ENCODE results near the gene PLCB4. TPM values are rescaled to one million over a fixed set of nuclear protein-coding genes. Genes with fewer than 3 reads are reported as not detected.
"Not testable (repeated sequence)": the region's sequence is repeated elsewhere in the genome, so short reads cannot be mapped to it uniquely, and the experiment has no call there.

Gene PLCB4
- total RNA-seq, 1 experiment from 2014 or later = 10.1 TPM

GRCh38 chr20:9150679-9151078 is 81.8 kb downstream of the PLCB4 start:
- Histone ChIP-seq H3K79me2 (ENCODE audit: insufficient read depth, low read length) (no peaks in the 10 kb centered on the region), H4K91ac (ENCODE audit: insufficient read length, low read depth, low read length) (no peak overlapping the region)

GRCh38 chr20:9152139-9152538 is 83.3 kb downstream of the PLCB4 start:
- H3K4me1 ChIP-seq (ENCODE audit: insufficient read depth, low read length); H3K23me2 ChIP-seq (ENCODE audit: insufficient read length, low read depth, low read length, poor library complexity, severe bottlenecking); H3K4me1 Mint-ChIP-seq; H2BK5ac ChIP-seq (ENCODE audit: insufficient read length, low read length); H3K27ac Mint-ChIP-seq; H2BK20ac ChIP-seq (ENCODE audit: low read depth, low read length, poor library complexity, severe bottlenecking); H2BK12ac ChIP-seq (ENCODE audit: insufficient read length, low read depth, low read length); H2AK5ac ChIP-seq (ENCODE audit: insufficient read length, low read length); H3T11ph ChIP-seq (ENCODE audit: low read length); H3K4me3 Mint-ChIP-seq; H3K9me3 ChIP-seq (ENCODE audit: control insufficient read depth, low read depth, low read length); H3K18ac ChIP-seq (ENCODE audit: insufficient read length, low read depth, low read length); H2BK120ac ChIP-seq (ENCODE audit: low read depth, low read length, poor library complexity, severe bottlenecking); H3K79me1 ChIP-seq (ENCODE audit: insufficient read depth, low read depth, low read length, poor library complexity, severe bottlenecking); H3K4ac ChIP-seq (ENCODE audit: low read depth, low read length); DNase-seq; H3K27me3 Mint-ChIP-seq (ENCODE audit: low read depth); H3K27ac ChIP-seq (ENCODE audit: insufficient read length, low read depth, low read length); H3K4me2 ChIP-seq (ENCODE audit: insufficient read depth, insufficient read length, low read length); H4K20me1 ChIP-seq (ENCODE audit: control insufficient read depth, insufficient read depth, insufficient read length); H4K5ac ChIP-seq (ENCODE audit: insufficient read length, low read depth, low read length); H3K79me2 ChIP-seq (ENCODE audit: insufficient read depth, low read length); H3K56ac ChIP-seq (ENCODE audit: insufficient read length, low read depth, low read length); H3K9ac ChIP-seq (ENCODE audit: extremely low read depth, insufficient read length, low read length); H4K8ac ChIP-seq (replicated peaks; ENCODE audit: insufficient read length, low read depth, low read length); H4K91ac ChIP-seq (ENCODE audit: insufficient read length, low read depth, low read length); H3K23ac ChIP-seq (ENCODE audit: insufficient read length, low read depth, low read length); H3K14ac ChIP-seq (ENCODE audit: insufficient read depth, low read length); H3K27me3 ChIP-seq (ENCODE audit: insufficient read depth, low read length); H2BK15ac ChIP-seq (ENCODE audit: low read depth, low read length); H2AFZ ChIP-seq (ENCODE audit: low read length): not testable (repeated sequence)
- H3K36me3 Mint-ChIP-seq (ENCODE audit: insufficient read depth in 1 of 3, low read depth in 3 of 3) = peaks cover 11 to 29% (median 21%) of the 10 kb centered on the region in 3 experiments
- peaks cover 19 to 22% of the 10 kb centered on the region in 2 experiments for H3K9me3 Mint-ChIP-seq
- no CpG with 5 or more reads among the region's 1 CpG for whole genome bisulfite sequencing (ENCODE audit: extremely low coverage, insufficient read length, low lambda C conversion rate)

More at GRCh38 chr20:9150679-9151078, 81.8 kb downstream of the PLCB4 start:
- H3T11ph ChIP-seq (ENCODE audit: low read length) = no peak overlapping the region
- no peaks in the 10 kb centered on the region for H3K79me1 ChIP-seq (ENCODE audit: insufficient read depth, low read depth, low read length, poor library complexity, severe bottlenecking)
- WGBS (ENCODE audit: extremely low coverage, insufficient read length, low lambda C conversion rate) = no CpG with 5 or more reads among the region's 3 CpGs
- no peak overlapping the region for H2BK12ac ChIP-seq (ENCODE audit: insufficient read length, low read depth, low read length)
- no peaks in the 10 kb centered on the region for H3K4me1 Mint-ChIP-seq
- no peak overlapping the region for H2BK5ac ChIP-seq (ENCODE audit: insufficient read length, low read length)
- no peak overlapping the region for H3K14ac ChIP-seq (ENCODE audit: insufficient read depth, low read length)
- no peak overlapping the region for H3K4me2 ChIP-seq (ENCODE audit: insufficient read depth, insufficient read length, low read length)
- no peak overlapping the region for H3K9ac ChIP-seq (ENCODE audit: extremely low read depth, insufficient read length, low read length)
- peaks cover 15 to 35% (median 21%) of the 10 kb centered on the region in 3 experiments for H3K36me3 Mint-ChIP-seq (ENCODE audit: insufficient read depth in 1 of 3, low read depth in 3 of 3)
- no peaks in the 10 kb centered on the region for H3K23me2 ChIP-seq (ENCODE audit: insufficient read length, low read depth, low read length, poor library complexity, severe bottlenecking)
- H3K23ac ChIP-seq (ENCODE audit: insufficient read length, low read depth, low read length) = no peak overlapping the region
- no peak overlapping the region for H3K4ac ChIP-seq (ENCODE audit: low read depth, low read length)
- peaks cover 22 to 24% of the 10 kb centered on the region in 2 experiments for H3K9me3 Mint-ChIP-seq
- H3K27me3 ChIP-seq (ENCODE audit: insufficient read depth, low read length) = no peaks in the 10 kb centered on the region
- H3K56ac ChIP-seq (ENCODE audit: insufficient read length, low read depth, low read length) = no peak overlapping the region
- no peak overlapping the region for H3K27ac ChIP-seq (ENCODE audit: insufficient read length, low read depth, low read length)
- H2BK120ac ChIP-seq (ENCODE audit: low read depth, low read length, poor library complexity, severe bottlenecking) = no peak overlapping the region
- no peak overlapping the region for H2AK5ac ChIP-seq (ENCODE audit: insufficient read length, low read length)
- TF ChIP-seq, protein P1, sequence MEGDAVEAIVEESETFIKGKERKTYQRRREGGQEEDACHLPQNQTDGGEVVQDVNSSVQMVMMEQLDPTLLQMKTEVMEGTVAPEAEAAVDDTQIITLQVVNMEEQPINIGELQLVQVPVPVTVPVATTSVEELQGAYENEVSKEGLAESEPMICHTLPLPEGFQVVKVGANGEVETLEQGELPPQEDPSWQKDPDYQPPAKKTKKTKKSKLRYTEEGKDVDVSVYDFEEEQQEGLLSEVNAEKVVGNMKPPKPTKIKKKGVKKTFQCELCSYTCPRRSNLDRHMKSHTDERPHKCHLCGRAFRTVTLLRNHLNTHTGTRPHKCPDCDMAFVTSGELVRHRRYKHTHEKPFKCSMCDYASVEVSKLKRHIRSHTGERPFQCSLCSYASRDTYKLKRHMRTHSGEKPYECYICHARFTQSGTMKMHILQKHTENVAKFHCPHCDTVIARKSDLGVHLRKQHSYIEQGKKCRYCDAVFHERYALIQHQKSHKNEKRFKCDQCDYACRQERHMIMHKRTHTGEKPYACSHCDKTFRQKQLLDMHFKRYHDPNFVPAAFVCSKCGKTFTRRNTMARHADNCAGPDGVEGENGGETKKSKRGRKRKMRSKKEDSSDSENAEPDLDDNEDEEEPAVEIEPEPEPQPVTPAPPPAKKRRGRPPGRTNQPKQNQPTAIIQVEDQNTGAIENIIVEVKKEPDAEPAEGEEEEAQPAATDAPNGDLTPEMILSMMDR (conservative IDR thresholded peaks at IDR 0.05) = no peak
- H3K4me3 Mint-ChIP-seq = no peak overlapping the region
- H2BK20ac ChIP-seq (ENCODE audit: low read depth, low read length, poor library complexity, severe bottlenecking) = no peak overlapping the region
- H4K8ac ChIP-seq (replicated peaks; ENCODE audit: insufficient read length, low read depth, low read length) = no peak overlapping the region
- H4K5ac ChIP-seq (ENCODE audit: insufficient read length, low read depth, low read length) = no peak overlapping the region
- H3K27ac Mint-ChIP-seq = no peak overlapping the region
- no peaks in the 10 kb centered on the region for H4K20me1 ChIP-seq (ENCODE audit: control insufficient read depth, insufficient read depth, insufficient read length)
- no peak overlapping the region for H2AFZ ChIP-seq (ENCODE audit: low read length)
- no peaks in the 10 kb centered on the region for H3K4me1 ChIP-seq (ENCODE audit: insufficient read depth, low read length)
- H3K27me3 Mint-ChIP-seq (ENCODE audit: low read depth) = no peaks in the 10 kb centered on the region
- no peaks in the 10 kb centered on the region for H3K9me3 ChIP-seq (ENCODE audit: control insufficient read depth, low read depth, low read length)
- H3K18ac ChIP-seq (ENCODE audit: insufficient read length, low read depth, low read length) = no peak overlapping the region
- no peak for DNase-seq
- no peak overlapping the region for H2BK15ac ChIP-seq (ENCODE audit: low read depth, low read length)
